Liver (tissue), 9 donors: Measurements from ENCODE around the gene THG1L. TPM values are rescaled to one million over a fixed set of nuclear protein-coding genes. Genes with fewer than 3 reads are reported as not detected.
"Not testable (repeated sequence)": the region's sequence is repeated elsewhere in the genome, so short reads cannot be mapped to it uniquely, and the experiment has no call there.

Experiments
- DNase-seq: peaks from one replicate; pipeline ENCODE4 v3.0.0-alpha.2; 2017; ENCODE audit warnings: low spot score
- H3K27ac ChIP-seq, 2 donors: one replicate each; pipeline ENCODE4 v1.7.0; 2013; ENCODE audit warnings: inconsistent platforms in 2 of 2, low read length in 2 of 2, control low read depth in 1 of 2, low read depth in 1 of 2, mild to moderate bottlenecking in 1 of 2
- H3K27me3 ChIP-seq, 4 donors: one replicate each; pipeline versions ENCODE4 v1.6.1 to v1.7.0; 2013; ENCODE audit warnings: low read length in 3 of 4, inconsistent platforms in 1 of 4, mild to moderate bottlenecking in 1 of 4, moderate library complexity in 1 of 4; ENCODE audit not compliant: control insufficient read depth in 4 of 4, insufficient read depth in 4 of 4
- H3K36me3 ChIP-seq, 4 donors: one replicate each; pipeline versions ENCODE4 v1.6.1 to v1.7.0; 2013; ENCODE audit warnings: low read length in 3 of 4, mild to moderate bottlenecking in 3 of 4, low read depth in 1 of 4, moderate library complexity in 1 of 4; ENCODE audit not compliant: control insufficient read depth in 4 of 4, insufficient read depth in 3 of 4
- H3K4me1 ChIP-seq, 4 donors: one replicate each; pipeline versions ENCODE4 v1.6.1 to v1.7.0; 2013; ENCODE audit warnings: low read length in 3 of 4, mild to moderate bottlenecking in 3 of 4, moderate library complexity in 1 of 4; ENCODE audit not compliant: control insufficient read depth in 4 of 4, insufficient read depth in 4 of 4
- H3K4me3 ChIP-seq, 3 donors: one replicate each; pipeline versions ENCODE4 v1.6.1 to v1.7.0; 2013; ENCODE audit warnings: low read length in 3 of 3, control low read depth in 1 of 3, low read depth in 1 of 3, mild to moderate bottlenecking in 1 of 3
- H3K9ac ChIP-seq, 2 donors: one replicate each; pipeline ENCODE4 v1.7.0; 2013; ENCODE audit warnings: low read length in 2 of 2, mild to moderate bottlenecking in 2 of 2, moderate library complexity in 2 of 2, control low read depth in 1 of 2, low read depth in 1 of 2
- H3K9me3 ChIP-seq, 4 donors: one replicate each; pipeline versions ENCODE4 v1.6.1 to v1.7.0; 2013; ENCODE audit warnings: low read length in 3 of 4; ENCODE audit not compliant: control insufficient read depth in 4 of 4
- EGR1 ChIP-seq, 2 donors: IDR thresholded peaks; 2 replicates each; pipeline ENCODE4 v1.6.1; 2016 to 2018; ENCODE audit warnings: antibody characterized with exemption in 2 of 2, low read depth in 2 of 2
- FOXA1 ChIP-seq: IDR thresholded peaks from 2 replicates; pipeline ENCODE4 v1.6.1; 2016; ENCODE audit warnings: antibody characterized with exemption
- FOXA2 ChIP-seq: IDR thresholded peaks from 2 replicates; pipeline ENCODE4 v1.6.1; 2016; ENCODE audit warnings: antibody characterized with exemption
- HNF4G ChIP-seq: IDR thresholded peaks from 2 replicates; pipeline ENCODE4 v1.6.1; 2016; ENCODE audit warnings: antibody characterized with exemption
- JUND ChIP-seq, 2 donors: IDR thresholded peaks; 2 replicates each; pipeline ENCODE4 v1.6.1; 2016; ENCODE audit warnings: antibody characterized with exemption in 2 of 2
- RAD21 ChIP-seq, 2 donors: IDR thresholded peaks; 2 replicates each; pipeline ENCODE4 v1.6.1; 2016; ENCODE audit warnings: antibody characterized with exemption in 2 of 2, mild to moderate bottlenecking in 2 of 2
- RXRA ChIP-seq, 2 donors: IDR thresholded peaks; 2 replicates each; pipeline ENCODE4 v1.6.1; 2017 to 2018; ENCODE audit warnings: antibody characterized with exemption in 2 of 2, mild to moderate bottlenecking in 1 of 2
- SP1 ChIP-seq: IDR thresholded peaks from 2 replicates; pipeline ENCODE4 v1.6.1; 2018; ENCODE audit warnings: antibody characterized with exemption, mild to moderate bottlenecking
- TAF1 ChIP-seq: conservative IDR thresholded peaks from 2 replicates; pipeline ENCODE4 v1.6.1; 2016; ENCODE audit warnings: antibody characterized with exemption, mild to moderate bottlenecking
- YY1 ChIP-seq: IDR thresholded peaks from 2 replicates; pipeline ENCODE4 v1.6.1; 2016; ENCODE audit warnings: antibody characterized with exemption, mild to moderate bottlenecking
- WGBS: extraction: QIAGEN DNeasy Blood & Tissue Kit; methylation state at CpG from one replicate; pipeline ENCODE4 v1.1.7; 2013; 5-methylcytosine and 5-hydroxymethylcytosine counted together
- polyA plus RNA-seq, 2 donors: library from polyadenylated mRNA; stranded (reverse) in 1 of 2; unstranded in 1 of 2; fragments of 200-250 nt in 1 of 2; fragments of >200 nt in 1 of 2; fragmentation: Nextera tagmentation in 1 of 2; extraction: Ambion mirVana in 1 of 2; gene quantifications; one replicate each; pipeline versions ENCODE4 v1.2.1 to v1.2.3, GENCODE V29; 2013 to 2015
- total RNA-seq, 2 donors: library from RNA; depleted of rRNA; stranded (reverse); fragments of >200 nt; gene quantifications; one replicate each; pipeline ENCODE4 v1.2.3, GENCODE V29; 2014
- TF ChIP-seq, protein P1 (sequence below): IDR thresholded peaks from 2 replicates; pipeline ENCODE4 v1.6.1; 2016; ENCODE audit warnings: antibody characterized with exemption
- TF ChIP-seq, protein P2 (sequence below): IDR thresholded peaks from 2 replicates; pipeline ENCODE4 v1.6.1; 2016; ENCODE audit warnings: antibody characterized with exemption, mild to moderate bottlenecking
- TF ChIP-seq, protein P3 (sequence below): IDR thresholded peaks from 2 replicates; pipeline ENCODE4 v1.6.1; 2016; ENCODE audit warnings: antibody characterized with exemption
- TF ChIP-seq, protein P4 (sequence below): fragments of 150-350 bp; IDR thresholded peaks from 2 replicates; pipeline ENCODE4 v1.5.1; 2017; ENCODE audit warnings: improper control_type of control experiment, low read depth, low read length; ENCODE audit not compliant: missing input control
- donor health status: healthy.
- donor health status: healthy.
- donor health status: healthy.
- donor health status: healthy.
- donor health status: healthy.

THG1L gene
- total and polyA plus RNA-seq, 4 donors = 3.9 to 12.6 (median 5.3) TPM

DNA sequence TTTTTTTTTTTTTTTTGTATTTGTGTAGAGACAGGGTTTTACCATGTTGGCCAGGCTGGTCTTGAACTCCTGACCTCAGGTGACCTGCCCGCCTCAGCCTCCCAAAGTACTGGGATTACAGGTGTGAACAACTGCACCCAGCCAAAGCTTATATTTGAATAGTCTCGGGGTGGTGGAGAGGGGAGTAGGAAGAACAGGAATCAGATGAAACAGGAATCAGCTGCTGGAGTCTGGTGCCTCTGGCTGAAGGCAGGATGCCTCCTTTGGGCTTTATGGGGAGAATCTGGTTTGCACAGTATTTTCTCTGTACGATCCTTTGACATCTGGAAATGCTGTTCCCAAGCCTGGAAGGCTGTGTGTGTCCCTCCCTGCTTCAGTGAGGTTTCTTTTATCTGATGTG lies 49.0 kb upstream of the THG1L start:
- WGBS = 60% methylated on average over 3 of the region's 3 CpGs
- Histone ChIP-seq H3K27ac (no peak overlapping the region), H3K27me3 (no peaks in the 10 kb centered on the region), H3K36me3 (no peaks in the 10 kb centered on the region), H3K9ac (no peak overlapping the region), H3K4me1 (no peaks in the 10 kb centered on the region), H3K9me3 (no peaks in the 10 kb centered on the region), H3K4me3 (no peak overlapping the region)
- TF ChIP-seq, protein P1, sequence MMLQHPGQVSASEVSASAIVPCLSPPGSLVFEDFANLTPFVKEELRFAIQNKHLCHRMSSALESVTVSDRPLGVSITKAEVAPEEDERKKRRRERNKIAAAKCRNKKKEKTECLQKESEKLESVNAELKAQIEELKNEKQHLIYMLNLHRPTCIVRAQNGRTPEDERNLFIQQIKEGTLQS = no peak
- TF ChIP-seq RXRA (IDR thresholded peaks at IDR 0.05) (no peak), FOXA2 (no peak), EGR1 (IDR thresholded peaks at IDR 0.05; ENCODE audit: low read depth in 2 of 2) (no peak), TAF1 (no peak), FOXA1 (no peak), JUND (IDR thresholded peaks at IDR 0.05) (no peak)
- TF ChIP-seq, protein P2, sequence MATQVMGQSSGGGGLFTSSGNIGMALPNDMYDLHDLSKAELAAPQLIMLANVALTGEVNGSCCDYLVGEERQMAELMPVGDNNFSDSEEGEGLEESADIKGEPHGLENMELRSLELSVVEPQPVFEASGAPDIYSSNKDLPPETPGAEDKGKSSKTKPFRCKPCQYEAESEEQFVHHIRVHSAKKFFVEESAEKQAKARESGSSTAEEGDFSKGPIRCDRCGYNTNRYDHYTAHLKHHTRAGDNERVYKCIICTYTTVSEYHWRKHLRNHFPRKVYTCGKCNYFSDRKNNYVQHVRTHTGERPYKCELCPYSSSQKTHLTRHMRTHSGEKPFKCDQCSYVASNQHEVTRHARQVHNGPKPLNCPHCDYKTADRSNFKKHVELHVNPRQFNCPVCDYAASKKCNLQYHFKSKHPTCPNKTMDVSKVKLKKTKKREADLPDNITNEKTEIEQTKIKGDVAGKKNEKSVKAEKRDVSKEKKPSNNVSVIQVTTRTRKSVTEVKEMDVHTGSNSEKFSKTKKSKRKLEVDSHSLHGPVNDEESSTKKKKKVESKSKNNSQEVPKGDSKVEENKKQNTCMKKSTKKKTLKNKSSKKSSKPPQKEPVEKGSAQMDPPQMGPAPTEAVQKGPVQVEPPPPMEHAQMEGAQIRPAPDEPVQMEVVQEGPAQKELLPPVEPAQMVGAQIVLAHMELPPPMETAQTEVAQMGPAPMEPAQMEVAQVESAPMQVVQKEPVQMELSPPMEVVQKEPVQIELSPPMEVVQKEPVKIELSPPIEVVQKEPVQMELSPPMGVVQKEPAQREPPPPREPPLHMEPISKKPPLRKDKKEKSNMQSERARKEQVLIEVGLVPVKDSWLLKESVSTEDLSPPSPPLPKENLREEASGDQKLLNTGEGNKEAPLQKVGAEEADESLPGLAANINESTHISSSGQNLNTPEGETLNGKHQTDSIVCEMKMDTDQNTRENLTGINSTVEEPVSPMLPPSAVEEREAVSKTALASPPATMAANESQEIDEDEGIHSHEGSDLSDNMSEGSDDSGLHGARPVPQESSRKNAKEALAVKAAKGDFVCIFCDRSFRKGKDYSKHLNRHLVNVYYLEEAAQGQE = no peak
- no peak for DNase-seq

DNA sequence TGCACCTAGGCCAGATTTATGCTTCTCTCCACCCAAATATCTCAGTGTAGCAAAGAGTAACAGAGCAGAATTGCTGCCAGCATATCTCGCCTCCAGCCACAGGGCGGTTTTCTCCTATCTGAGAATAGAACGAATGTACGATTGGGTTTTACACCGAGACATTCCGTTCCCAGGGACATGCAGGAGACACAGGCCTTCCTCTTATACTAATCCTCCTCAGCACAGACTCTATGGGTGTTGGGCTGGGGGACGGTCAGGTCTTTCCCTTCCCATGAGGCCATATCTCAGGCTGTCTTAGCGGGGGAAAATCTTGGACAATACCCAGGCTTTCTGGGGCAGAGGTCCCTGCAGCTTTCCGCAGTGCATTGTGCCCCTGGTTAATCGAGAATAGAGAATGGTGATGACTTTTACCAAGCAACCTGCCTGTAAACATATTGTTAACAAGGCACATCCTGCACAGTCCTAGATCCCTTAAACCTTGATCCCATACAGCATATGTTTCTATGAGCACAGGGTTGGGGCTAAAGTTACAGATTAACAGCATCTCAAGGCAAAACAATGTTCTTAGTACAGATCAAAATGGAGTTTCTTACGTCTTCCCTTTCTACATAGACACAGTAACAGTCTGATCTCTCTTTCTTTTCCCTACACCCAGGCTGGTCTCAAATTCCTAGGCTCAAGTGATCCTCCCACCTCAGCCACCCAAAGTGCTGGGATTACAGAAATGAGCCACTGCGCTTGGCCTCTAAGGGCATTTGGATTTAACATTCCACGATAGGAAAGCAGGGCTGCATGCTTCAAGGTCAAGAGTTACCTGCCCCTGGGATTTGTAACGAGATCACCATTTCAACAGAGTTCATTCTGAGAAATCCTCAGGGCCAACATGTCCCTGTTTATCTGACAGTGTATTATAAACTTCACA lies 44.7 kb upstream of the THG1L start:
- not testable (repeated sequence) for H3K27ac ChIP-seq, H3K4me3 ChIP-seq, H3K9me3 ChIP-seq, H3K4me1 ChIP-seq, H3K27me3 ChIP-seq, H3K9ac ChIP-seq, DNase-seq, H3K36me3 ChIP-seq
- WGBS = 88% methylated on average over 14 of the region's 14 CpGs

DNA sequence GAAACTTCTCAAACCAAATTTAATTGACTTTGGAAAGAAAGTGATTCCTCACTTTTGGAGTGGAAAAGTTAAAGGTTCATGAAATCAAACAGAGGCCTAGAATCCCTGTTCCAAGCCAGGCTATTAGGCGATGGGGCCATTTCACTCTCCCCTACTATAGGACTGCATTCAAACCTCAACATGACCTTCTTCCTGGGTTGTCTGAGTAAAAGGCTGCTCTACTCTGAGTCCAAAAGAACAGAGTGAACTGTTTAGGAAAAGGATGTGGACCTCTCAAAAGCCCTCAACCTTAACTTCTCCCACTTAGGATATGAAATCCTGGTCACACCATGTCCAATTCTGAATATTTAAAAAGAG lies 44.0 kb upstream of the THG1L start:
- DNase-seq = no peak
- Histone ChIP-seq H3K9me3 (peaks cover 0 to 4% (median 1%) of the 10 kb centered on the region in 4 donors), H3K36me3 (no peaks in the 10 kb centered on the region), H3K9ac (no peak overlapping the region), H3K4me1 (no peaks in the 10 kb centered on the region), H3K27ac (no peak overlapping the region), H3K27me3 (no peaks in the 10 kb centered on the region), H3K4me3 (no peak overlapping the region)
- TF ChIP-seq FOXA2 (no peak), SP1 (no peak), HNF4G (no peak), RAD21 (IDR thresholded peaks at IDR 0.05) (no peak), EGR1 (IDR thresholded peaks at IDR 0.05; ENCODE audit: low read depth in 2 of 2) (no peak), YY1 (no peak), FOXA1 (no peak), TAF1 (no peak), RXRA (IDR thresholded peaks at IDR 0.05) (no peak)
- TF ChIP-seq, protein P3, sequence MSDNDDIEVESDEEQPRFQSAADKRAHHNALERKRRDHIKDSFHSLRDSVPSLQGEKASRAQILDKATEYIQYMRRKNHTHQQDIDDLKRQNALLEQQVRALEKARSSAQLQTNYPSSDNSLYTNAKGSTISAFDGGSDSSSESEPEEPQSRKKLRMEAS = no peak
- TF ChIP-seq, protein P4, sequence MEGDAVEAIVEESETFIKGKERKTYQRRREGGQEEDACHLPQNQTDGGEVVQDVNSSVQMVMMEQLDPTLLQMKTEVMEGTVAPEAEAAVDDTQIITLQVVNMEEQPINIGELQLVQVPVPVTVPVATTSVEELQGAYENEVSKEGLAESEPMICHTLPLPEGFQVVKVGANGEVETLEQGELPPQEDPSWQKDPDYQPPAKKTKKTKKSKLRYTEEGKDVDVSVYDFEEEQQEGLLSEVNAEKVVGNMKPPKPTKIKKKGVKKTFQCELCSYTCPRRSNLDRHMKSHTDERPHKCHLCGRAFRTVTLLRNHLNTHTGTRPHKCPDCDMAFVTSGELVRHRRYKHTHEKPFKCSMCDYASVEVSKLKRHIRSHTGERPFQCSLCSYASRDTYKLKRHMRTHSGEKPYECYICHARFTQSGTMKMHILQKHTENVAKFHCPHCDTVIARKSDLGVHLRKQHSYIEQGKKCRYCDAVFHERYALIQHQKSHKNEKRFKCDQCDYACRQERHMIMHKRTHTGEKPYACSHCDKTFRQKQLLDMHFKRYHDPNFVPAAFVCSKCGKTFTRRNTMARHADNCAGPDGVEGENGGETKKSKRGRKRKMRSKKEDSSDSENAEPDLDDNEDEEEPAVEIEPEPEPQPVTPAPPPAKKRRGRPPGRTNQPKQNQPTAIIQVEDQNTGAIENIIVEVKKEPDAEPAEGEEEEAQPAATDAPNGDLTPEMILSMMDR = no peak
- TF ChIP-seq, protein P2 = no peak
- WGBS = 99% methylated on average over 1 of the region's 1 CpG
